ENCODE measurements around the gene TNPO2. TPM values are rescaled to one million over a fixed set of nuclear protein-coding genes. Genes with fewer than 3 reads are reported as not detected.

The TNPO2 gene
- total RNA-seq, 1 donor from 2014 or later = 68.1 TPM

DNA sequence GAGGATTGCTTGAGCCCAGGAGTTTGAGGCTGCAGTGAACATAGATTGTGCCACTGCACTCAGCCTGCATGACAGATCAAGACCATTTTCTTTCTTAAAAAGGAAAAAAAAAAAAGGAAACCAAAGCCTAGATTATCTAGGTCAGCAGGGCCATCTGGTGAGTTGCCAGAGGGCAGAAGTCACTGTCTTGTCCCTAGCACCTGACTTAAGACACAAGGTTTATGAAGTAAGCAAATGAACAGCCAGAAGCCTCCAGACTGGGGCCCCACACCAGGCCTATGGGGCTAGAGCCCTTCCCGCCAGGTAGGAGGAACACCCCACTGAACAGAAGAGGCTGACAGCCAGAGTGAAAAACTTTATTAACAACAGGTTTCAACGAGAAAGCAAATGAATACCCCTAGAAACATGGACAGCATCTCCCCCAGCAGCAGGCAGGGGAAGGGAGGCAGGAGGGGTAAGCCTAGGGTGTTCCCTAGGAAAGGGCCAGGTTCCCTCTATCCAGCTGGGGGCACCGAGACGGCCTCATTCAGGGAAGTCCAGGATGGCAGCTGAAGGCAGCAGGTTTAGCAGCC, 55.9 kb downstream of the TNPO2 start:
- Mint-ChIP-seq H3K4me1 (ENCODE audit: unreplicated experiment) (peaks cover 35% of the 10 kb centered on the region), H3K36me3 (ENCODE audit: low read depth, unreplicated experiment) (peaks cover 25% of the 10 kb centered on the region), H3K27ac (ENCODE audit: unreplicated experiment) (no peak overlapping the region), H3K27me3 (ENCODE audit: unreplicated experiment) (peaks cover 24% of the 10 kb centered on the region), H3K4me3 (ENCODE audit: unreplicated experiment) (peak overlapping the region; percentile 98), H3K9me3 (ENCODE audit: unreplicated experiment) (no peaks in the 10 kb centered on the region)
- TF ChIP-seq, protein P1, sequence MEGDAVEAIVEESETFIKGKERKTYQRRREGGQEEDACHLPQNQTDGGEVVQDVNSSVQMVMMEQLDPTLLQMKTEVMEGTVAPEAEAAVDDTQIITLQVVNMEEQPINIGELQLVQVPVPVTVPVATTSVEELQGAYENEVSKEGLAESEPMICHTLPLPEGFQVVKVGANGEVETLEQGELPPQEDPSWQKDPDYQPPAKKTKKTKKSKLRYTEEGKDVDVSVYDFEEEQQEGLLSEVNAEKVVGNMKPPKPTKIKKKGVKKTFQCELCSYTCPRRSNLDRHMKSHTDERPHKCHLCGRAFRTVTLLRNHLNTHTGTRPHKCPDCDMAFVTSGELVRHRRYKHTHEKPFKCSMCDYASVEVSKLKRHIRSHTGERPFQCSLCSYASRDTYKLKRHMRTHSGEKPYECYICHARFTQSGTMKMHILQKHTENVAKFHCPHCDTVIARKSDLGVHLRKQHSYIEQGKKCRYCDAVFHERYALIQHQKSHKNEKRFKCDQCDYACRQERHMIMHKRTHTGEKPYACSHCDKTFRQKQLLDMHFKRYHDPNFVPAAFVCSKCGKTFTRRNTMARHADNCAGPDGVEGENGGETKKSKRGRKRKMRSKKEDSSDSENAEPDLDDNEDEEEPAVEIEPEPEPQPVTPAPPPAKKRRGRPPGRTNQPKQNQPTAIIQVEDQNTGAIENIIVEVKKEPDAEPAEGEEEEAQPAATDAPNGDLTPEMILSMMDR (IDR thresholded peaks at IDR 0.05; ENCODE audit: unreplicated experiment) = no peak
- DNase-seq (ENCODE audit: low spot score) = no peak

DNA sequence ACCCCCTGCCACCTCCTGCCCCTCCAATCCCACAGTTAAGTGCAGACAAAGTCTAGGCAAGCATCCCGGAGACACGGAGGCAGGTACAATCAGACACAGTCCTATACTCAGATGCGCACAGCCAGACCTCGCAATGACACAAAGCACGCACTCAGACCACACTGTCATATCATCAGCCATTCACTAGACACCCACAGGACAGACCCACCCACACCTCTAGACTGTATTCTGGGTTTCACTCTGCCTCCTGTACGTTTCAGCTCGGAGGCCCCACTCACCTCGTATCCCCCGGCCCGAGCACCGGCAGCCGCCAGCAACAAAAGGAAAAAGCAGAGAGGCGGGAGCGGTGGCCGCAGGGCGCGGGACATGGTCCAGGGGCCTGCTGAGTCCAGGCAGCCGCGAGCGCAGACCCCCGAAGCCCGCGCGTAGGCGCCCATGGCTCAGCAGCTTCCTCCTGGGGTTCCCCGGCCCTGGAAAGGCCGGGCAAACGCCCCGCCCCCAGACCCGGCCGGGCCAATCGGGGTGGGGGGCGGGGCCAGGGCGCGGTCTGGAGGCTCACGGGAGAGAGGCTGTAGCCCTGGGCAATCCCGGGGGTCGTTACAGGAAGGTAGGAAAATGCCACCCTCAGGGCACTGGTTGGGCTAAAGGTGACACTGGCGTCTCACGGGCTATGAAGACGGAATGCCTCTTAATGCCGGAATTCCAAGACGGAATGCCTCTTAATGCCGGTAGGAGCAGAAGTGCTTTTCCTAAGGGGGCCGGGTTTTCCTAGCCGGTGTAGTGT, 57.3 kb downstream of the TNPO2 start, which contains the start of the genes MAN2B1 and WDR83:
Gene MAN2B1, minus strand, starts transcription at position 478 of the 784 bp plus-strand sequence. Its CDS starts 41 bp downstream, at position 437.
Gene WDR83, plus strand, starts transcription at position 543 of the 784 bp plus-strand sequence. CDS start 2,984 bp downstream, outside the sequence.
- Mint-ChIP-seq H3K4me1 (ENCODE audit: unreplicated experiment) (peaks cover 31% of the 10 kb centered on the region), H3K36me3 (ENCODE audit: low read depth, unreplicated experiment) (peaks cover 17% of the 10 kb centered on the region), H3K4me3 (ENCODE audit: unreplicated experiment) (peak within 1 kb of the TSS; percentile 96), H3K27ac (ENCODE audit: unreplicated experiment) (peak within 1 kb of the TSS; percentile 77), H3K27me3 (ENCODE audit: unreplicated experiment) (peaks cover 21% of the 10 kb centered on the region), H3K9me3 (ENCODE audit: unreplicated experiment) (no peaks in the 10 kb centered on the region)
- TF ChIP-seq, protein P1 (IDR thresholded peaks at IDR 0.05; ENCODE audit: unreplicated experiment) = no peak
- DNase-seq (ENCODE audit: low spot score) = peak; percentile 81

DNA sequence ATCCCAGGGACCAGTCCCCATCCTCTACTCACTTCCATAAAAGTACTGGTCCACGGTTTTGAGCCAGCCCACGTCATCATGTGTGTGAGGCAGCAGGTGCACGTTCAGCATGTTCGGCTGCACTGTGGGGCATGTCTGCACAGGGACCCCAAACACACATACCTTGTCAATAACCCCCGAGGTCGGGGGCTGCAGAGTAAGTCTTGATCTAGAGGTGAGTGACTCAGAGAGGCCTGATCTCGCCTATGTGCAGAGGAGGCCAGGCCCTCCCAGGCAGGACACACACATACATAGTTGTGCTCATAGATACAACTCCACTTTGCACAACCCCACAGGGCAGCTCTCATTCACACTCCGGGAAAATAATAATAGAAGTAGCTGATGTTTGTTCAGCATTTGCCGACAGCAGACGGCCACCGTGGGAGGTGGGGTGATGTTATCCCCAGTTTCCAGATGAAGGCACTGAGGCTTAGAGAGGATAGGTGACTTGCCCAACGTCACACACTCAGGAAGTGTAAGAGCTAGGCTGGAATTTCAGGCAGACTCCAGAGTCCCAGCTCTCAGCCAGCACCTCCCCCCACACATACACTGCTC, 58.0 kb downstream of the TNPO2 start:
- TF ChIP-seq, protein P1 (IDR thresholded peaks at IDR 0.05; ENCODE audit: unreplicated experiment) = no peak
- Mint-ChIP-seq H3K27ac (ENCODE audit: unreplicated experiment) (peak overlapping the region; percentile 77), H3K9me3 (ENCODE audit: unreplicated experiment) (no peaks in the 10 kb centered on the region), H3K27me3 (ENCODE audit: unreplicated experiment) (peaks cover 21% of the 10 kb centered on the region), H3K4me3 (ENCODE audit: unreplicated experiment) (peak overlapping the region; percentile 96), H3K4me1 (ENCODE audit: unreplicated experiment) (peaks cover 29% of the 10 kb centered on the region), H3K36me3 (ENCODE audit: low read depth, unreplicated experiment) (peaks cover 17% of the 10 kb centered on the region)
- no peak for DNase-seq (ENCODE audit: low spot score)

DNA sequence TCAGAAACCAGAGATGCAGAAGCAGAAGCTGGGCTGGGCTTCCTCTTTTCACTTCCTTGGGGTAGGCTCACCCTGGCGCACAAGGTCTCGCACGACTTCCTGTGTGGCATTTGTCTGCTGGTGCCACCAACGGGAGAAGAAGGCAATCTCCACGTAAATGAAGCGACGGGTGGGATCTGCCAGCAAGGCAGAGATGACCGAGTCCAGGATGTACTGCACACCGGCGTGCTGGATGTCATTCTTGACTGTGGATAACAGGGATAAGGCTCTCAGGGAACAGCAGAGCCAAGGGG, 58.5 kb downstream of the TNPO2 start:
- Mint-ChIP-seq H3K36me3 (ENCODE audit: low read depth, unreplicated experiment) (peaks cover 20% of the 10 kb centered on the region), H3K4me1 (ENCODE audit: unreplicated experiment) (peaks cover 25% of the 10 kb centered on the region), H3K9me3 (ENCODE audit: unreplicated experiment) (no peaks in the 10 kb centered on the region), H3K27me3 (ENCODE audit: unreplicated experiment) (peaks cover 19% of the 10 kb centered on the region), H3K27ac (ENCODE audit: unreplicated experiment) (no peak overlapping the region), H3K4me3 (ENCODE audit: unreplicated experiment) (no peak overlapping the region)
- DNase-seq (ENCODE audit: low spot score) = no peak
- TF ChIP-seq, protein P1 (IDR thresholded peaks at IDR 0.05; ENCODE audit: unreplicated experiment) = no peak
